ENCODE data around the gene CACNA1B. TPM values are rescaled to one million over a fixed set of nuclear protein-coding genes. Genes with fewer than 3 reads are reported as not detected.

Gene CACNA1B
- total RNA-seq, 1 experiment from 2014 or later, result 7.8 TPM

DNA sequence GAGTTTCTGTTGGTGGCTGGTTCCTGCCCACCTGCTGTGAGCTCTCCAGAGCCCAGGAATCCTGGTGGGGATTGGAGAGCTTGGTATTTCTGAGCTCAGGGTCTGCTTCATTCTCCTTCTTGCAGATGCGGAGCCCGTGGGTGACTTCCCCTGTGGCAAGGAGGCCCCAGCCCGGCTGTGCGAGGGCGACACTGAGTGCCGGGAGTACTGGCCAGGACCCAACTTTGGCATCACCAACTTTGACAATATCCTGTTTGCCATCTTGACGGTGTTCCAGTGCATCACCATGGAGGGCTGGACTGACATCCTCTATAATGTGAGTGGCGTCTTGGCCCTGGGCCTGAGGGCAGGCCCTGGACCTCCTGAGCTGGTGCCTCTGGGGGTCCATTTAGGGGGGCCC, 39.5 kb downstream of the CACNA1B start:
- Mint-ChIP-seq H3K4me3 (no peak overlapping the region), H3K4me1 (no peaks in the 10 kb centered on the region), H3K27ac (peak overlapping the region in 2 of 3 experiments; percentile 2 to 87; a peak in 1 of 7 replicates), H3K27me3 (ENCODE audit: low read depth) (no peaks in the 10 kb centered on the region), H3K36me3 (ENCODE audit: insufficient read depth in 1 of 3, low read depth in 3 of 3) (peaks cover 39 to 54% (median 45%) of the 10 kb centered on the region in 3 experiments), H3K9me3 (peaks cover under 1 to 3% of the 10 kb centered on the region in 2 experiments; a peak in 4 of 5 replicates)
- H2BK12ac ChIP-seq (ENCODE audit: insufficient read length, low read depth, low read length), result no peak overlapping the region
- DNase-seq, result no peak
- no peak overlapping the region for H3K9ac ChIP-seq (ENCODE audit: extremely low read depth, insufficient read length, low read length)
- H2BK20ac ChIP-seq (ENCODE audit: low read depth, low read length, poor library complexity, severe bottlenecking), result no peak overlapping the region
- H4K91ac ChIP-seq (ENCODE audit: insufficient read length, low read depth, low read length), result no peak overlapping the region
- no peak overlapping the region for H3K4me2 ChIP-seq (ENCODE audit: insufficient read depth, insufficient read length, low read length)
- H3K79me1 ChIP-seq (ENCODE audit: insufficient read depth, low read depth, low read length, poor library complexity, severe bottlenecking), result no peaks in the 10 kb centered on the region
- H3K79me2 ChIP-seq (ENCODE audit: insufficient read depth, low read length), result no peaks in the 10 kb centered on the region
- no peak overlapping the region for H2AFZ ChIP-seq (ENCODE audit: low read length)
- H2BK5ac ChIP-seq (ENCODE audit: insufficient read length, low read length), result no peak overlapping the region
- H3T11ph ChIP-seq (ENCODE audit: low read length), result no peak overlapping the region
- no CpG with 5 or more reads among the region's 8 CpGs for WGBS (ENCODE audit: extremely low coverage, insufficient read length, low lambda C conversion rate)
- TF ChIP-seq, protein P1, sequence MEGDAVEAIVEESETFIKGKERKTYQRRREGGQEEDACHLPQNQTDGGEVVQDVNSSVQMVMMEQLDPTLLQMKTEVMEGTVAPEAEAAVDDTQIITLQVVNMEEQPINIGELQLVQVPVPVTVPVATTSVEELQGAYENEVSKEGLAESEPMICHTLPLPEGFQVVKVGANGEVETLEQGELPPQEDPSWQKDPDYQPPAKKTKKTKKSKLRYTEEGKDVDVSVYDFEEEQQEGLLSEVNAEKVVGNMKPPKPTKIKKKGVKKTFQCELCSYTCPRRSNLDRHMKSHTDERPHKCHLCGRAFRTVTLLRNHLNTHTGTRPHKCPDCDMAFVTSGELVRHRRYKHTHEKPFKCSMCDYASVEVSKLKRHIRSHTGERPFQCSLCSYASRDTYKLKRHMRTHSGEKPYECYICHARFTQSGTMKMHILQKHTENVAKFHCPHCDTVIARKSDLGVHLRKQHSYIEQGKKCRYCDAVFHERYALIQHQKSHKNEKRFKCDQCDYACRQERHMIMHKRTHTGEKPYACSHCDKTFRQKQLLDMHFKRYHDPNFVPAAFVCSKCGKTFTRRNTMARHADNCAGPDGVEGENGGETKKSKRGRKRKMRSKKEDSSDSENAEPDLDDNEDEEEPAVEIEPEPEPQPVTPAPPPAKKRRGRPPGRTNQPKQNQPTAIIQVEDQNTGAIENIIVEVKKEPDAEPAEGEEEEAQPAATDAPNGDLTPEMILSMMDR (conservative IDR thresholded peaks at IDR 0.05), result no peak
- H3K9me3 ChIP-seq (ENCODE audit: control insufficient read depth, low read depth, low read length), result no peaks in the 10 kb centered on the region
- H2AK5ac ChIP-seq (ENCODE audit: insufficient read length, low read length), result no peak overlapping the region
- no peak overlapping the region for H3K23ac ChIP-seq (ENCODE audit: insufficient read length, low read depth, low read length)
- H4K20me1 ChIP-seq (ENCODE audit: control insufficient read depth, insufficient read depth, insufficient read length), result no peaks in the 10 kb centered on the region
- H4K8ac ChIP-seq (replicated peaks; ENCODE audit: insufficient read length, low read depth, low read length), result no peak overlapping the region
- H3K4me1 ChIP-seq (ENCODE audit: insufficient read depth, low read length), result no peaks in the 10 kb centered on the region
- H3K27ac ChIP-seq (ENCODE audit: insufficient read length, low read depth, low read length), result no peak overlapping the region
- H2BK15ac ChIP-seq (ENCODE audit: low read depth, low read length), result no peak overlapping the region
- no peak overlapping the region for H3K18ac ChIP-seq (ENCODE audit: insufficient read length, low read depth, low read length)
- no peak overlapping the region for H3K14ac ChIP-seq (ENCODE audit: insufficient read depth, low read length)
- H3K23me2 ChIP-seq (ENCODE audit: insufficient read length, low read depth, low read length, poor library complexity, severe bottlenecking), result no peaks in the 10 kb centered on the region
- no peaks in the 10 kb centered on the region for H3K27me3 ChIP-seq (ENCODE audit: insufficient read depth, low read length)
- H3K56ac ChIP-seq (ENCODE audit: insufficient read length, low read depth, low read length), result no peak overlapping the region
- no peak overlapping the region for H2BK120ac ChIP-seq (ENCODE audit: low read depth, low read length, poor library complexity, severe bottlenecking)
- H3K4ac ChIP-seq (ENCODE audit: low read depth, low read length), result no peak overlapping the region
- no peak overlapping the region for H4K5ac ChIP-seq (ENCODE audit: insufficient read length, low read depth, low read length)
